Naive B cell (primary cell): ENCODE data around the gene RINL. TPM values are rescaled to one million over a fixed set of nuclear protein-coding genes. Genes with fewer than 3 reads are reported as not detected.
"Not testable (repeated sequence)": the region's sequence is repeated elsewhere in the genome, so short reads cannot be mapped to it uniquely, and the experiment has no call there.

Experiments
- ATAC-seq, 2 donors: fragments of 150-1000 bp; cut with Tn5 transposase; 2 replicates each; pipeline ENCODE4 v1.10.0; 2021; ENCODE audit warnings: low read depth in 2 of 2, mild to moderate bottlenecking in 2 of 2, moderate library complexity in 2 of 2
- DNase-seq: peaks from one replicate; pipeline ENCODE4 v3.0.0; 2022
- H3K27ac Mint-ChIP-seq, 6 donors: one replicate each; pipeline ENCODE4 v1.8.0; 2020 to 2022; ENCODE audit warnings: mild to moderate bottlenecking in 6 of 6, mixed read lengths in 6 of 6, moderate library complexity in 5 of 6, inconsistent platforms in 2 of 6
- H3K27me3 Mint-ChIP-seq, 3 donors: one replicate each; pipeline ENCODE4 v1.8.0; 2021 to 2022; ENCODE audit warnings: mixed read lengths in 3 of 3, mild to moderate bottlenecking in 1 of 3
- H3K36me3 Mint-ChIP-seq, 2 donors: one replicate each; pipeline ENCODE4 v1.8.0; 2020 to 2022; ENCODE audit warnings: mixed read lengths in 2 of 2, inconsistent platforms in 1 of 2, mild to moderate bottlenecking in 1 of 2
- H3K4me1 Mint-ChIP-seq, 3 donors: one replicate each; pipeline ENCODE4 v1.8.0; 2020 to 2022; ENCODE audit warnings: mixed read lengths in 3 of 3, inconsistent platforms in 1 of 3, mild to moderate bottlenecking in 1 of 3, moderate library complexity in 1 of 3
- H3K4me3 Mint-ChIP-seq, 8 donors: one replicate each; pipeline ENCODE4 v1.8.0; 2020 to 2022; ENCODE audit warnings: mild to moderate bottlenecking in 8 of 8, mixed read lengths in 8 of 8, moderate library complexity in 8 of 8, inconsistent platforms in 2 of 8
- H3K9me3 Mint-ChIP-seq, 7 donors: one replicate each; pipeline ENCODE4 v1.8.0; 2020 to 2022; ENCODE audit warnings: mixed read lengths in 7 of 7, mild to moderate bottlenecking in 5 of 7, inconsistent platforms in 2 of 7, moderate library complexity in 1 of 7
- polyA plus RNA-seq, 6 donors: library from polyadenylated mRNA; unstranded; fragments of 300-500 nt; fragmentation: Illumina TruSeq; gene quantifications; one replicate each; pipeline ENCODE4 v1.2.3, GENCODE V29; 2021; ENCODE audit warnings: low read depth in 6 of 6

Gene RINL
- polyA plus RNA-seq, 6 donors from 2014 or later: 22.1 to 80.3 (median 50.2) TPM

DNA sequence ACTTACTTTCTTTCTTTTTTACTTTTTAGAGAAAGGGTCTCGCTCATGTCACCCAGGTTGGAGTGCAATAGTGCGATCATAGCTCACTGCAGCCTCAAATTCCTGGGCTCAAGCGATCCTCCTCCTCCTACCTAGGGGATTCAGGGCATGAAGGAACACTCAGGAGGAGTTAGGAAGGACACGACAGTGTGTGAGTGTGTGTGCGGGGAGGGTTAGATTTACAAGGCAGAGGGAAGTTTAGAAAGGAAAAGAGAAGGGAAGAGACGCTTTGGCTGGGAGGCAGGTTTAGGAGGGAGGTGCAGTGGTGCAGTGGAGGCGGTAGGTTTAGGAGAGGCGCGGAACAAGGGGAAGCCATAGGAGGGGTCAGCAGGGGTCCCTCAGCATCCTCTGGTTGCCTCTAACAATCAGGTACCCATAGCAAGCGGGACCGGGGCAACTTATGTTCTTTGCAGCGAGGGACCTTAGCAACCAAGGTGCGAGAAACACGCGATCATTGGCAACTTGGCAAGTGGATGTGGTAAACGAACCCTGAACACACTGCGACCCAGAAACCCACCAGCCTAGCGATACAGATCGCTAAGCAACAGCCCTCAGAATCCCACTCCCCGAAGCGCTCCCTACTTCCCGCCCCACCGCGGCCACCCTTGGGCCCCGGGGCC is 20.8 kb upstream of the RINL start:
- Mint-ChIP-seq H3K4me3 (peak overlapping the region; percentile 89 to 100 (median 96)), H3K27ac (peak overlapping the region; percentile 95 to 100 (median 98)), H3K36me3 (no peaks in the 10 kb centered on the region), H3K27me3 (no peaks in the 10 kb centered on the region), H3K4me1 (peaks cover 36 to 61% (median 53%) of the 10 kb centered on the region in 3 donors), H3K9me3 (no peaks in the 10 kb centered on the region)
- DNase-seq (no peak), ATAC-seq (no peak)

DNA sequence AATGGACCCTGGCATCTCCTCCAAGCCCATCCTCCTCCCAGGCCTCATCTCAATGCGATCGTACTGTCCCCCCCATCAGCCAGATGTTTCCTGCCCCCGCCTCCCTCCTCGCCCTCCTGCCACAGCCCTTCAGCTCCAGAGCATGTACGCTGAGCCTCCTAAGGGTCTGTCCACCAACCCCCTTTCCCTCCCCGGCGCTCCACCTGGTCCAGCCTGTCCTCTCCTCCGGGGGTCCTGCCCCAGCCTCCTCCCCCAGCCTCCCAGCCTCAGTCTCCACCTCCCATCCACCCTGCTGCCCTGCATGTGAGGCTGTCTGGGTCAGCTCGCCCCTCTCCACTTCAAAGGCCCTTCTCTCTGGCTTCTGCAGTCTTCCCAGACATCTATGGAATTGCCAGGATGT is 16.9 kb upstream of the RINL start:
- ATAC-seq: no peak
- H3K9me3 Mint-ChIP-seq: no peaks in the 10 kb centered on the region
- peaks cover 23 to 42% (median 29%) of the 10 kb centered on the region in 3 donors for H3K4me1 Mint-ChIP-seq
- no peak overlapping the region for H3K4me3 Mint-ChIP-seq
- H3K27ac Mint-ChIP-seq: peak overlapping the region in 3 of 6 donors; percentile 2 to 92 (median 32)
- DNase-seq: no peak
- no peaks in the 10 kb centered on the region for H3K36me3 Mint-ChIP-seq
- H3K27me3 Mint-ChIP-seq: no peaks in the 10 kb centered on the region

DNA sequence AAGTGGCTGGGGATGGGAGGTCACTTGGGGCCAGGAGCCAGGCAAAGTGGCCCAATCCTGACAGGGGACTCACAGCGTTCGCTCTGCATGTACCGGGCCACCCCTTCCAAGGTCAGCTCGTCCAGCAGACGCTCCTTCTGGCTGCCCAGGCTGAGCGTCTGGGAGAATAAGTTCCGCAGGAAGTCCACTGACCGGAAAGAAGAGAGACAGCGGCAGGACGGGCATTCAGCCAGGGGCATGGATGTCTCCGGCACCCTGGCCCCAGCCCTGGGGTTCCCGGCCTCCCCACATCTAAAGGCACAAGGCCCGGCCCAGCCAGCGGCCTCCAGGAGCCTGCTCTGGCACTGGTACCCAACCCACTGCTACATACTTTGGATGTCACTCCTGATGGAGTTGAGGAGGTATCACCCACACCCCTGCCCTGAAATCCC is 15.3 kb upstream of the RINL start:
- no peak for DNase-seq
- Mint-ChIP-seq H3K4me3 (no peak overlapping the region), H3K4me1 (peaks cover 12 to 30% (median 20%) of the 10 kb centered on the region in 3 donors), H3K27me3 (no peaks in the 10 kb centered on the region), H3K27ac (peak overlapping the region in 1 of 6 donors; percentile 49), H3K36me3 (no peaks in the 10 kb centered on the region), H3K9me3 (no peaks in the 10 kb centered on the region)
- ATAC-seq: no peak

DNA sequence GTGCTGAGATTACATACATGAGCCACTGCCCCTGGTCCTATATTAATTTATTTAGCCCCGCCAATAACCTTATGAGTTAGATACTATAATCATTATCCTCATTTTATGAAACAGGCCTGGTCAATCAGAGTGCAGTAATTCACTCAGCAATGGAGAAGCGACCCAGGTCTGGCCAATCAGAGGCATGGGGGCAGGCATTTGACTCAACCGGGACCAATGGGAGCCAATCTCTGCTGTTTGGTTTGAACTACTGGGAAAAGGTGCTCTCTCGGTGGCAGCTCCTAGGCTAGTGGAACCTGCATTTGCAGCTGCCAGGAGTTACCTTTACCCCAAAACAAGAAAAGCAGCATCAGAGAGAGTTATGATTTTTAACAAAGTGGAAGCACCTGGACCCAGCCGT is 14.8 kb upstream of the RINL start:
- H3K9me3 Mint-ChIP-seq: no peaks in the 10 kb centered on the region
- ATAC-seq (no peak), DNase-seq (no peak)
- no peaks in the 10 kb centered on the region for H3K36me3 Mint-ChIP-seq
- no peak overlapping the region for H3K27ac Mint-ChIP-seq
- no peaks in the 10 kb centered on the region for H3K27me3 Mint-ChIP-seq
- H3K4me3 Mint-ChIP-seq: no peak overlapping the region
- H3K4me1 Mint-ChIP-seq: peaks cover 9 to 25% (median 15%) of the 10 kb centered on the region in 3 donors

DNA sequence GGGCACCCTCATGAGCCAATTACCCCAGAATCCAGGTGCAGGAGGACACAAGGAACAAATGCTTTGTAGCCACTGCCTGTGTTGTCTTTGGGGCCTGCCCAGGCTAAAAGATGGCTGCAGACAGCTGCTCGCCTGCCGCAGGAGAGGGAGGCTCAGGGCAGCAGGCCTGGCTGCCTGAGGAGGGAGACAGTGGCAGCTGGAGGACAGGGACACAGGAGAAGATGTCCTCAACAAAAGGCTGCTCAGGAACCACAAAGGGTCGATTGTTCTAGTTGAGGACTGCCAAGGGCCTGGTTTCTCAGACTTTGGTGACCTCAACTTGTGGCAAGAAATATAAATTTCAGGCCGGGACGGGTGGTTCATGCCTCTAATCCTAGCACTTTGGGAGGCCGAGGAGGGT is 13.7 kb upstream of the RINL start:
- DNase-seq (no peak), ATAC-seq (no peak)
- Mint-ChIP-seq H3K36me3 (no peaks in the 10 kb centered on the region), H3K4me1 (peaks cover 6 to 20% (median 14%) of the 10 kb centered on the region in 3 donors), H3K9me3 (no peaks in the 10 kb centered on the region), H3K27ac (peak overlapping the region in 2 of 6 donors; percentile 11 to 69), H3K4me3 (no peak overlapping the region), H3K27me3 (no peaks in the 10 kb centered on the region)

DNA sequence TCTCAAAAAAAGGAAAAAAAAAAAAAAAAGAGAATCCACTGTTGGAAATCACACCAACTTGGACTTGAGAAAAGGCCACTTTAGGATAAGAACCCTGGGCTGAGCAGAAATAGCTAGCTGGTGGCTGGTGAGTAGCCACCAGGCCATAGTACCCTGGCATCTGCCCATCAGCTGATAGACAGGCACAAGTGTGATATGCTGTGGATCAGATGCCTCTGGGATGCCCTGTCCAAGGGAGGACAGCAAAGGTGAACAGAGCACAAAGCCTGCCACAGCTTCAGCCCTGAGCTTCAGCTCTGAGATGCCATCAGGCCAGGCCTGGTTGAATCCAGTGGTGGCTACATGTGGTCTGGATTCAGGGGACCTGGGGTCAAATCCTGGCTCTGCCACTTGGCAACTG is 12.6 kb upstream of the RINL start:
- no peaks in the 10 kb centered on the region for H3K36me3 Mint-ChIP-seq
- no peaks in the 10 kb centered on the region for H3K27me3 Mint-ChIP-seq
- peak overlapping the region in 1 of 8 donors; percentile 16 for H3K4me3 Mint-ChIP-seq
- peaks cover 6 to 17% (median 14%) of the 10 kb centered on the region in 3 donors for H3K4me1 Mint-ChIP-seq
- DNase-seq: no peak
- no peak overlapping the region for H3K27ac Mint-ChIP-seq
- ATAC-seq: no peak
- no peaks in the 10 kb centered on the region for H3K9me3 Mint-ChIP-seq

DNA sequence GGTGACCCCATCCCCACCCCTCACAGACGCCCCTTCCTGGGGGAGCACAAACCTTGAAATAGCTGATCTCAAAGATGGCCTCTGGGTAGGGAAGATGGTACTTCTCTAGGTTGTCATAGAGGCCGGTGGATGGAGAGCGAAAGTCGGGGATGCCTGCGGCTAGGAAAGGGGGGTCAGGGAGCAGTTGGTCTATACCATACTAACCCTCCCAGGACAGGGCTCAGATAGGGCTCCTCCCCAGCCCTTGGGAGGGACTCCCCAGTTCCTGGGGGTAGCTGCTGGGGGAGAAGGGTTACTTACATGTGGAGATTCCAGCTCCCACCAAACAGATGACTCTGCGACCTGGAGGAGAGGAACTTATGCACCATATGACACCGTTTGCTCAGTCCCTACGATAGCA is 11.7 kb upstream of the RINL start:
- DNase-seq (no peak), ATAC-seq (no peak)
- H3K36me3 Mint-ChIP-seq: no peaks in the 10 kb centered on the region
- no peak overlapping the region for H3K4me3 Mint-ChIP-seq
- no peaks in the 10 kb centered on the region for H3K9me3 Mint-ChIP-seq
- H3K27ac Mint-ChIP-seq: no peak overlapping the region
- H3K4me1 Mint-ChIP-seq: peaks cover 0 to 13% (median 8%) of the 10 kb centered on the region in 3 donors
- H3K27me3 Mint-ChIP-seq: no peaks in the 10 kb centered on the region

- Mint-ChIP-seq H3K36me3 (no peaks in the 10 kb centered on the region), H3K27ac (peak overlapping the region in 2 of 6 donors; percentile 54 to 73), H3K4me3 (no peak overlapping the region), H3K9me3 (no peaks in the 10 kb centered on the region), H3K27me3 (no peaks in the 10 kb centered on the region), H3K4me1 (peaks cover 0 to 9% (median 0%) of the 10 kb centered on the region in 3 donors)
- DNase-seq (no peak), ATAC-seq (no peak)
Observed at GRCh38 chr19:38888876-38889275, 10.8 kb upstream of the RINL start.

GRCh38 chr19:38884691-38885090 is 6.6 kb upstream of the RINL start:
- ATAC-seq, DNase-seq, H3K36me3 Mint-ChIP-seq, H3K4me3 Mint-ChIP-seq, H3K27me3 Mint-ChIP-seq, H3K9me3 Mint-ChIP-seq: not testable (repeated sequence)
- peaks cover 14 to 29% (median 16%) of the 10 kb centered on the region in 3 donors for H3K4me1 Mint-ChIP-seq
- H3K27ac Mint-ChIP-seq: peak overlapping the region in 1 of 6 donors; percentile 49

DNA sequence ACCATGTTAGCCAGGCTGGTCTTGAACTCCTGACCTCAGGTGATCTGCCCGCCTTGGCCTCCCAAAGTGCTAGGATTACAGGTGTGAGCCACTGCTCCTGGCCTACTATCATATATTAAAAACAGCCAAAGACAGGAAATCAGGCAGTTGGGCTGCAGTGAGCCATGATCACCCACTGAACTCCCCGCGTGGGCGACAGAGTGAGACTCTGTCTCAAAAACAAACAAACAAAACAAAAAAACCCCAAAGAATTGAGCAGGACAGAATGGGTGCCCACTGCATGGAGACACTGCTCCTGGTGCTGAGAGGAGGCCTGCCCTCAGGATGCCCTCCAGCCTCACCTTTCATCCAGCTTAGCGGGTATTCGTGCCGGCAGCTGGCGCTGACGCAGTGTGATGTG is 5.2 kb upstream of the RINL start:
- H3K27me3 Mint-ChIP-seq: no peaks in the 10 kb centered on the region
- H3K4me1 Mint-ChIP-seq: peaks cover 20 to 39% (median 25%) of the 10 kb centered on the region in 3 donors
- H3K36me3 Mint-ChIP-seq: no peaks in the 10 kb centered on the region
- DNase-seq: no peak
- peak overlapping the region in 4 of 6 donors; percentile 24 to 75 (median 66) for H3K27ac Mint-ChIP-seq
- ATAC-seq: no peak
- H3K9me3 Mint-ChIP-seq: no peaks in the 10 kb centered on the region
- peak overlapping the region in 1 of 8 donors; percentile 16 for H3K4me3 Mint-ChIP-seq

GRCh38 chr19:38880882-38881609 is 3.0 kb upstream of the RINL start:
- Mint-ChIP-seq H3K27ac (peak overlapping the region in 4 of 6 donors; percentile 32 to 93 (median 74)), H3K4me1 (peaks cover 34 to 50% (median 37%) of the 10 kb centered on the region in 3 donors), H3K9me3 (no peaks in the 10 kb centered on the region), H3K4me3 (peak overlapping the region in 1 of 8 donors; percentile 6), H3K27me3 (no peaks in the 10 kb centered on the region), H3K36me3 (no peaks in the 10 kb centered on the region)
- ATAC-seq: no peak
- DNase-seq: no peak

DNA sequence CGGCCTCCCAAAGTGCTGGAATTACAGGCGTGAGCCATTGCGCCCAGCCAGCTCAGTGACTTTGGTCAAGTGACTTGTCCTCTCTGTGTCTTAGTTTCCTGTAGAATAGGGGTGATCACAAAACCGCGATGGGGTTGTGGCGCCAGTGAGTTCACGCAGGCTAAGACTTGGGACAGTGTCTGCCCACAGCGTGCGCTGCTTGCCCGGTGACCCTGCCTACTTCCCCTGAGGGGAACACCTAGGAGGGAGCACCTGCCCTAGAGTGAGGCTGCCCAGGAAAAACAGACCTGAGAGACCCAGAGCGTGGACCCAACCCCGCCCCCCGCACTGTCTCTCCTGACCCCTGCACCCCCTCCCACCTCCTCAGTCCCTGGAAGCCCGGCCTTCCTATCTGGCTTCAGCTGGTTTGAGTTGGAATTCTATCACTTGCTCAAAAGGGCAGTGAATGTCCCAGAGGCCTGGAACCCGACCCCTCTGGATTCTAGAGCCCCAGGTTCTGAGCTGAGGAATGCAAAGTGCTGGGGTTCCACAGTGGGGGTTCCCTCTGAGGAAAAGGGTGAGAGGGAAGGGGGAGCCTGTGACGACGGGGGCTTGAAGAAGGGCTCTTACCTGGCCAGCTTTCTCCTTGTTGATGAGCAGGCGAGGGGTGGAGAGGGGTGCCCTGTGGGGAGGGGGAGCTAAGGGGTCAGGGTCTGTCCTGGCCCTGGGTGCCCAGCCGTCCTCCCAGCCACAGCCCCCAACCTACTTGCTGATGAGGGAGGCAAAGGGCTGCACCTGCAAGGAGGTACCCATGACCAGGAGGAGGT is 2.2 kb upstream of the RINL start:
- Mint-ChIP-seq H3K27ac (peak overlapping the region; percentile 54 to 93 (median 80)), H3K9me3 (no peaks in the 10 kb centered on the region), H3K4me3 (peak overlapping the region in 7 of 8 donors; percentile 15 to 79 (median 63)), H3K4me1 (peaks cover 34 to 55% (median 37%) of the 10 kb centered on the region in 3 donors), H3K36me3 (no peaks in the 10 kb centered on the region), H3K27me3 (no peaks in the 10 kb centered on the region)
- DNase-seq (no peak), ATAC-seq (no peak)

DNA sequence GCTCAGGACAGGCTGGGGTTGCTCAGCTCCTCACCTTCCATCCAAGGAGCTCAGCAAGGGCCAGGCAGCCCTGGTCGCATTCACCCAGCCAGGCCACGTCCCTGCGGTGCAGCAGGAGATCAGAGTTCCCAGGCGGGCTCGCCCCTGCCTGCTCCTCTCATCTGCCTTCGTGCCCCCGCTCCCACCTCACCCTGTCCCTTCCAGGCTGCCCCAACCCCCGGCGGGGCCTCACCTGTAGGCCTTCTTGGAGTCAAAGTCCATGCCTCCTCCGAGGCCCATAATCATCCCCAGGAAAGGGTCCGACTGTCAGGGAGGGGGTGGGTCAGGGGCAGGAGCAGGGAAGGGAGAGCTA is 1.3 kb upstream of the RINL start:
- H3K9me3 Mint-ChIP-seq: no peaks in the 10 kb centered on the region
- peak overlapping the region in 3 of 6 donors; percentile 96 to 99 (median 98) for H3K27ac Mint-ChIP-seq
- peak overlapping the region in 5 of 8 donors; percentile 22 to 79 (median 79) for H3K4me3 Mint-ChIP-seq
- no peaks in the 10 kb centered on the region for H3K27me3 Mint-ChIP-seq
- DNase-seq: no peak
- no peak for ATAC-seq
- H3K36me3 Mint-ChIP-seq: no peaks in the 10 kb centered on the region
- peaks cover 34 to 55% (median 37%) of the 10 kb centered on the region in 3 donors for H3K4me1 Mint-ChIP-seq
